Ishikawa (cell line): Measurements from ENCODE around the gene BPIFB3.

Experiments used
- CEBPB ChIP-seq: IDR thresholded peaks from 2 replicates; pipeline ENCODE4 v1.6.1; 2012
- CREB1 ChIP-seq: IDR thresholded peaks from 2 replicates; pipeline ENCODE4 v1.6.1; 2012; ENCODE audit warnings: low read depth
- EGR1 ChIP-seq: IDR thresholded peaks from 2 replicates; pipeline ENCODE4 v1.6.1; 2012
- EP300 ChIP-seq: IDR thresholded peaks from 2 replicates; pipeline ENCODE4 v1.6.1; 2012; ENCODE audit warnings: borderline replicate concordance
- FOXM1 ChIP-seq: IDR thresholded peaks from 2 replicates; pipeline ENCODE4 v1.6.1; 2012; ENCODE audit warnings: low read depth, borderline replicate concordance
- MAX ChIP-seq: IDR thresholded peaks from 2 replicates; pipeline ENCODE4 v1.6.1; 2012
- NFIC ChIP-seq: IDR thresholded peaks from 2 replicates; pipeline ENCODE4 v1.6.1; 2012
- RAD21 ChIP-seq: IDR thresholded peaks from 2 replicates; pipeline ENCODE4 v1.6.1; 2012; ENCODE audit warnings: low read depth
- REST ChIP-seq: IDR thresholded peaks from 2 replicates; pipeline ENCODE4 v1.6.1; 2012; ENCODE audit warnings: low read depth, mild to moderate bottlenecking
- TAF1 ChIP-seq: IDR thresholded peaks from 2 replicates; pipeline ENCODE4 v1.6.1; 2012; ENCODE audit warnings: low read depth, mild to moderate bottlenecking
- TCF12 ChIP-seq: IDR thresholded peaks from 2 replicates; pipeline ENCODE4 v1.6.1; 2012; ENCODE audit warnings: low read depth
- TEAD4 ChIP-seq: IDR thresholded peaks from 2 replicates; pipeline ENCODE4 v1.6.1; 2012
- USF1 ChIP-seq: IDR thresholded peaks from 2 replicates; pipeline ENCODE4 v1.6.1; 2012
- YY1 ChIP-seq: IDR thresholded peaks from 2 replicates; pipeline ENCODE4 v1.6.1; 2012; ENCODE audit warnings: low read depth
- ZBTB7A ChIP-seq: IDR thresholded peaks from 2 replicates; pipeline ENCODE4 v1.6.1; 2012; ENCODE audit warnings: low read depth

BPIFB3 gene

GRCh38 chr20:33022694-33023438, 30.8 kb upstream of the BPIFB3 start:
- no peak for TF ChIP-seq EP300

GRCh38 chr20:33023439-33024242, 30.1 kb upstream of the BPIFB3 start:
- TF ChIP-seq EP300: no peak
- TF ChIP-seq TAF1: no peak
- TF ChIP-seq USF1: no peak
- no peak for TF ChIP-seq CEBPB
- no peak for TF ChIP-seq NFIC
- no peak for TF ChIP-seq YY1
- TF ChIP-seq TCF12: no peak
- no peak for TF ChIP-seq TEAD4
- no peak for TF ChIP-seq RAD21
- TF ChIP-seq EGR1: no peak
- TF ChIP-seq CREB1: no peak
- no peak for TF ChIP-seq FOXM1
- no peak for TF ChIP-seq REST
- TF ChIP-seq ZBTB7A: no peak
- no peak for TF ChIP-seq MAX

- no peak for TF ChIP-seq TCF12
Observed at GRCh38 chr20:33024243-33024560, 29.5 kb upstream of the BPIFB3 start.

GRCh38 chr20:33024609-33025317, 28.9 kb upstream of the BPIFB3 start:
- TF ChIP-seq CEBPB (no peak), MAX (no peak), YY1 (no peak), RAD21 (no peak), REST (no peak), EGR1 (no peak), USF1 (no peak), TEAD4 (no peak), CREB1 (no peak), ZBTB7A (no peak), EP300 (no peak), FOXM1 (no peak), TCF12 (no peak), NFIC (no peak), TAF1 (no peak)

- TF ChIP-seq ZBTB7A (no peak), CREB1 (no peak), TAF1 (no peak), TEAD4 (no peak), EP300 (no peak), CEBPB (no peak), FOXM1 (no peak), YY1 (no peak), MAX (no peak), NFIC (no peak), EGR1 (no peak), RAD21 (no peak), REST (no peak), TCF12 (no peak), USF1 (no peak)
Observed at GRCh38 chr20:33025318-33025876, 28.3 kb upstream of the BPIFB3 start.
